Transverse colon (tissue), 4 donors: ENCODE results near the gene KIAA1549.

ENCODE experiments used
- CTCF ChIP-seq, 5 experiments: fragments of 200-600 bp in 3 of 5; fragments of 450-650 bp in 2 of 5; sonication (generic) in 3 of 5; IDR thresholded peaks; 1 replicate in 2 of 5; 2 replicates in 3 of 5; pipeline ENCODE4 v1.5.1; 2016 to 2017; ENCODE audit warnings: antibody characterized with exemption in 5 of 5, inconsistent platforms in 3 of 5, mild to moderate bottlenecking in 2 of 5, moderate library complexity in 1 of 5
- EP300 ChIP-seq: sonication (generic); formaldehyde crosslinking; IDR thresholded peaks from one replicate; pipeline ENCODE4 v1.6.1; 2017; ENCODE audit warnings: antibody characterized with exemption, low read depth
- POLR2A ChIP-seq: fragments of 450-650 bp; IDR thresholded peaks from one replicate; pipeline ENCODE4 v1.6.1; 2016; ENCODE audit warnings: antibody characterized with exemption, mild to moderate bottlenecking, moderate library complexity
- POLR2AphosphoS5 ChIP-seq, 3 donors: sonication (generic); formaldehyde crosslinking; IDR thresholded peaks; one replicate each; pipeline ENCODE4 v1.6.1; 2016; ENCODE audit warnings: antibody characterized with exemption in 3 of 3

GRCh38 chr7:138828302-138828701, 152.9 kb downstream of the KIAA1549 start:
- TF ChIP-seq CTCF (IDR thresholded peaks at IDR 0.05) (no peak), EP300 (no peak), POLR2A (no peak), POLR2AphosphoS5 (IDR thresholded peaks at IDR 0.05) (no peak)
